ENCODE data around the gene KRT35. TPM values are rescaled to one million over a fixed set of nuclear protein-coding genes. Genes with fewer than 3 reads are reported as not detected.

KRT35 gene
- polyA plus RNA-seq, 1 experiment = not detected

GRCh38 chr17:41428591-41429291 lies 52.2 kb downstream of the KRT35 start:
- POLR2A ChIA-PET = interaction anchor here (0.6 to 0.7 kb wide), 2 partner anchors 11 to 29 kb away, joined by 3 to 7 read pairs; no protein-coding TSS in a partner anchor
- DNase-seq (ENCODE audit: low read depth) = no peak
- CTCF ChIA-PET = no interaction called here

More at GRCh38 chr17:41428591-41429291, 52.2 kb downstream of the KRT35 start:
- Histone ChIP-seq H3K27me3 (ENCODE audit: control insufficient read depth, insufficient read depth, low read length) (no peaks in the 10 kb centered on the region), H3K4me3 (ENCODE audit: low read depth, low read length) (no peak overlapping the region), H3K36me3 (ENCODE audit: control insufficient read depth, insufficient read depth, low read length) (no peaks in the 10 kb centered on the region)
- no peak for TF ChIP-seq CTCF (IDR thresholded peaks at IDR 0.05; ENCODE audit: insufficient read depth, low read depth, low read length)

Small RNAs within 50 kb of the gene (small RNA-seq; reads per million reads assigned to genes)
- gene RNU2-32P (ENCODE audit: insufficient read length, low read depth, low replicate concordance) = not detected

Other genes with a start within 250 kb of the KRT35 start
- not detected in 2 replicates for gene KRTAP9-3, start 248.7 kb downstream of the KRT35 start, polyA plus RNA-seq (2011; rRNA removed)
- gene KRTAP9-8, start 243.2 kb downstream of the KRT35 start, polyA plus RNA-seq (2011; rRNA removed) = not detected in 2 replicates
- not detected in 2 replicates for gene KRTAP9-4, start 231.5 kb downstream of the KRT35 start, polyA plus RNA-seq (2011; rRNA removed)
- gene KRTAP9-9, start 225.8 kb downstream of the KRT35 start, polyA plus RNA-seq (2011; rRNA removed) = not detected in 2 replicates
- not detected in 2 replicates for gene KRTAP9-6, start 215.8 kb downstream of the KRT35 start, polyA plus RNA-seq (2011; rRNA removed)
- not detected in 2 replicates for gene KRTAP9-7, start 205.5 kb downstream of the KRT35 start, polyA plus RNA-seq (2011; rRNA removed)
- not detected in 2 replicates for gene KRTAP29-1, start 178.3 kb downstream of the KRT35 start, polyA plus RNA-seq (2011; rRNA removed)
- not detected in 2 replicates for gene KRTAP16-1, start 171.8 kb downstream of the KRT35 start, polyA plus RNA-seq (2011; rRNA removed)
- not detected in 2 replicates for gene KRTAP17-1, start 165.4 kb downstream of the KRT35 start, polyA plus RNA-seq (2011; rRNA removed)
- gene KRT33A, start 130.3 kb downstream of the KRT35 start, polyA plus RNA-seq (2011; rRNA removed) = not detected in 2 replicates
- 1.2 and 1.8 TPM in 2 replicates for gene KRT33B, start 111.3 kb downstream of the KRT35 start, polyA plus RNA-seq (2011; rRNA removed)
- gene KRT34, start 98.8 kb downstream of the KRT35 start, polyA plus RNA-seq (2011; rRNA removed) = 151 and 156 TPM in 2 replicates
- 0.11 TPM in 1 of 2 replicates, not detected in the other for gene KRT31, start 83.5 kb downstream of the KRT35 start, polyA plus RNA-seq (2011; rRNA removed)
- gene KRT37, start 56.6 kb downstream of the KRT35 start, polyA plus RNA-seq (2011; rRNA removed) = not detected in 2 replicates
- gene KRT38, start 40.2 kb downstream of the KRT35 start, polyA plus RNA-seq (2011; rRNA removed) = 0.72 and 0.98 TPM in 2 replicates
- gene KRT32, start 13.8 kb downstream of the KRT35 start, polyA plus RNA-seq (2011; rRNA removed) = 0.38 and 0.40 TPM in 2 replicates
- 0.04 TPM in 2 replicates for gene KRT36, start 8.8 kb upstream of the KRT35 start, polyA plus RNA-seq (2011; rRNA removed)
- 0.17 and 0.27 TPM in 2 replicates for gene KRT13, start 24.5 kb upstream of the KRT35 start, polyA plus RNA-seq (2011; rRNA removed)
- 2.0 and 2.7 TPM in 2 replicates for gene KRT15, start 37.7 kb upstream of the KRT35 start, polyA plus RNA-seq (2011; rRNA removed)
- gene KRT19, start 47.2 kb upstream of the KRT35 start, polyA plus RNA-seq (2011; rRNA removed) = 182 and 230 TPM in 2 replicates
- gene KRT9, start 90.9 kb upstream of the KRT35 start, polyA plus RNA-seq (2011; rRNA removed) = 0.04 TPM in 1 of 2 replicates, not detected in the other
- 0.06 and 0.11 TPM in 2 replicates for gene KRT14, start 105.7 kb upstream of the KRT35 start, polyA plus RNA-seq (2011; rRNA removed)
- 1.6 and 1.8 TPM in 2 replicates for gene KRT16, start 131.6 kb upstream of the KRT35 start, polyA plus RNA-seq (2011; rRNA removed)
- 25.2 and 34.7 TPM in 2 replicates for gene KRT17, start 143.4 kb upstream of the KRT35 start, polyA plus RNA-seq (2011; rRNA removed)
- gene EIF1, start 207.7 kb upstream of the KRT35 start, polyA plus RNA-seq (2011; rRNA removed) = 251 and 479 TPM in 2 replicates
- gene GAST, start 231.2 kb upstream of the KRT35 start, polyA plus RNA-seq (2011; rRNA removed) = not detected in 2 replicates

All from BJ (cell line).